Mesenchymal stem cell (in vitro differentiated cells and primary cell): ENCODE data around the gene GADD45B.

Source experiments
- DNase-seq: peaks from one replicate; pipeline ENCODE4 v3.0.0-alpha.2; 2013
- H2AFZ ChIP-seq: one replicate; pipeline ENCODE4 v1.6.1; 2013; ENCODE audit warnings: low read depth, mild to moderate bottlenecking, control low read depth, inconsistent platforms, low read length, moderate library complexity
- H2AK5ac ChIP-seq: 2 replicates; pipeline ENCODE4 v1.6.1; 2013; ENCODE audit warnings: low read length, moderate library complexity, mild to moderate bottlenecking, inconsistent platforms; ENCODE audit not compliant: severe bottlenecking
- H2BK120ac ChIP-seq: one replicate; pipeline ENCODE4 v1.6.1; 2013; ENCODE audit warnings: low read depth, mild to moderate bottlenecking, inconsistent platforms, low read length, moderate library complexity
- H2BK12ac ChIP-seq, 2 experiments: one replicate each; pipeline ENCODE4 v1.6.1; 2013; ENCODE audit warnings: inconsistent platforms in 2 of 2, low read length in 2 of 2, mild to moderate bottlenecking in 2 of 2, moderate library complexity in 2 of 2, control low read depth in 1 of 2
- H2BK15ac ChIP-seq: one replicate; pipeline ENCODE4 v1.6.1; 2013; ENCODE audit warnings: mild to moderate bottlenecking, low read depth, inconsistent platforms; ENCODE audit not compliant: poor library complexity, severe bottlenecking
- H2BK5ac ChIP-seq: 2 replicates; pipeline ENCODE4 v1.6.1; 2013; ENCODE audit warnings: low read depth, mild to moderate bottlenecking, low read length, control low read depth, inconsistent platforms; ENCODE audit not compliant: poor library complexity, severe bottlenecking
- H3K14ac ChIP-seq, 2 experiments: one replicate each; pipeline ENCODE4 v1.6.1; 2013; ENCODE audit warnings: inconsistent platforms in 2 of 2, low read length in 2 of 2, control low read depth in 1 of 2, mild to moderate bottlenecking in 1 of 2, moderate library complexity in 1 of 2
- H3K18ac ChIP-seq, 2 experiments: one replicate each; pipeline ENCODE4 v1.6.1; 2013; ENCODE audit warnings: inconsistent platforms in 2 of 2, low read length in 2 of 2, control low read depth in 1 of 2, low read depth in 1 of 2, mild to moderate bottlenecking in 1 of 2
- H3K23ac ChIP-seq, 2 experiments: one replicate each; pipeline ENCODE4 v1.6.1; 2013; ENCODE audit warnings: inconsistent platforms in 2 of 2, low read length in 2 of 2, mild to moderate bottlenecking in 2 of 2, moderate library complexity in 2 of 2, control low read depth in 1 of 2
- H3K27ac ChIP-seq: 2 replicates; pipeline ENCODE4 v1.5.1; 2013; ENCODE audit warnings: mild to moderate bottlenecking, moderate library complexity, low read length, control low read depth, inconsistent platforms; ENCODE audit not compliant: poor library complexity, severe bottlenecking
- H3K27me3 ChIP-seq, 2 experiments: 2 replicates each; pipeline versions ENCODE4 v1.6.1 to v1.7.0; 2013; ENCODE audit warnings: low read length in 2 of 2, mild to moderate bottlenecking in 2 of 2, moderate library complexity in 2 of 2, control low read depth in 1 of 2, inconsistent platforms in 1 of 2; ENCODE audit not compliant: control insufficient read depth in 1 of 2, insufficient read depth in 1 of 2
- H3K36me3 ChIP-seq, 2 experiments: 2 replicates each; pipeline versions ENCODE4 v1.6.1 to v1.7.0; 2013; ENCODE audit warnings: low read length in 2 of 2, control low read depth in 1 of 2, inconsistent platforms in 1 of 2, low read depth in 1 of 2, mild to moderate bottlenecking in 1 of 2; ENCODE audit not compliant: insufficient read depth in 2 of 2, control insufficient read depth in 1 of 2
- H3K4ac ChIP-seq, 2 experiments: one replicate each; pipeline ENCODE4 v1.6.1; 2013; ENCODE audit warnings: inconsistent platforms in 2 of 2, low read length in 2 of 2, mild to moderate bottlenecking in 2 of 2, moderate library complexity in 2 of 2, control low read depth in 1 of 2, low read depth in 1 of 2
- H3K4me1 ChIP-seq: 2 replicates; pipeline ENCODE4 v1.6.1; 2013; ENCODE audit warnings: low read depth, low read length, control low read depth; ENCODE audit not compliant: control insufficient read depth, insufficient read depth
- H3K4me2 ChIP-seq: 2 replicates; pipeline ENCODE4 v1.6.1; 2013; ENCODE audit warnings: low read length, mild to moderate bottlenecking, inconsistent platforms; ENCODE audit not compliant: poor library complexity, severe bottlenecking
- H3K4me3 ChIP-seq, 2 experiments: 2 replicates each; pipeline versions ENCODE4 v1.5.1 to v1.7.0; 2013; ENCODE audit warnings: low read length in 2 of 2, mild to moderate bottlenecking in 2 of 2, control low read depth in 1 of 2, low read depth in 1 of 2; ENCODE audit not compliant: insufficient read depth in 1 of 2
- H3K79me1 ChIP-seq: replicated peaks from 2 replicates; pipeline ENCODE4 v1.6.1; 2013; ENCODE audit warnings: mild to moderate bottlenecking, control low read depth, low read length, inconsistent platforms; ENCODE audit not compliant: poor library complexity, severe bottlenecking
- H3K9ac ChIP-seq: 2 replicates; pipeline ENCODE4 v1.7.0; 2013; ENCODE audit warnings: mild to moderate bottlenecking, low read length, moderate library complexity
- H3K9me3 ChIP-seq: 2 replicates; pipeline ENCODE4 v1.7.0; 2013; ENCODE audit warnings: mild to moderate bottlenecking, low read length; ENCODE audit not compliant: control insufficient read depth
- H4K8ac ChIP-seq: one replicate; pipeline ENCODE4 v1.6.1; 2013; ENCODE audit warnings: inconsistent platforms, mild to moderate bottlenecking, low read length, moderate library complexity
- H4K91ac ChIP-seq: one replicate; pipeline ENCODE4 v1.6.1; 2013; ENCODE audit warnings: mild to moderate bottlenecking, low read length, inconsistent platforms
- WGBS: methylation state at CpG from one replicate; pipeline ENCODE4 v1.1.7; 2013; ENCODE audit warnings: mixed read lengths; 5-methylcytosine and 5-hydroxymethylcytosine counted together

GADD45B gene

DNA sequence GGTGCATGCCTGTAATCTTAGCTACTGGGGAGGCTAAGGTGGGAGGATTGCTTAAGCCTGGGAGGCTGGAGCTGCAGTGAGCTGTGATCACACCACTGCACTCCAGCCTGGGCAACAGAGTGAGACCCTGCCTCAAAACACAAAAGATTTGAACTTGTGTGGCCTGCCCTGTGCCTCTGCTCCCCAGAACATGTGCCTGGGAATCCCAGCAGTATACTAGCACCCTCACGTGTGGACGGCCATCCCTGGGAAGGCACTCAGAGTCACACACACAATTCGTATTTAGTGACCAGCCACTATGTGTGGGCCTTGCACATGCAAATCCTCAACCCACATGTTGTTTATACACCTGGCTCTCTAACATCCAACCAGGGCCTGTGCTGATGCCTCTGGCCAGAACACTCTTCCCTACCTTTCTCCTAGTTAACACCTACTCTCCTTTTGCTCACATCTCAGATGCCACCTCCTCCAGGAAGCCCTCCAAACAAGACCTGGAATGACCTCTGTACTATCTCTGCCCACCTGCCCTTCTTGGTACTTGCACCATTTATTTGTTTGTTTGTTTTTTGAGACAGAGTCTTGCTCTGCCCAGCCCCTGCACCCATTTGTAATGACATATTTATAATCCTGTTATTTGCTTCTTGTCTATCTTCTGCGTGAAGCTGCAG, 7.7 kb downstream of the GADD45B start:
- Histone ChIP-seq H3K14ac (no peak overlapping the region), H2AK5ac (no peak overlapping the region), H4K91ac (no peak overlapping the region), H2BK15ac (no peak overlapping the region), H3K36me3 (peaks cover 0 to under 1% of the 10 kb centered on the region in 2 experiments), H3K4me1 (peaks cover 11% of the 10 kb centered on the region), H4K8ac (no peak overlapping the region), H3K18ac (no peak overlapping the region), H2BK12ac (no peak overlapping the region), H3K23ac (no peak overlapping the region), H3K9ac (no peak overlapping the region), H2BK120ac (no peak overlapping the region), H3K4me2 (no peak overlapping the region), H3K9me3 (peaks cover 4% of the 10 kb centered on the region), H3K4ac (no peak overlapping the region), H2AFZ (no peak overlapping the region), H3K27ac (no peak overlapping the region), H3K79me1 (no peaks in the 10 kb centered on the region), H2BK5ac (no peak overlapping the region), H3K27me3 (peaks cover 0 to 6% of the 10 kb centered on the region in 2 experiments), H3K4me3 (no peak overlapping the region)
- no peak for DNase-seq
- WGBS, result 95% methylated on average over 4 of the region's 4 CpGs

DNA sequence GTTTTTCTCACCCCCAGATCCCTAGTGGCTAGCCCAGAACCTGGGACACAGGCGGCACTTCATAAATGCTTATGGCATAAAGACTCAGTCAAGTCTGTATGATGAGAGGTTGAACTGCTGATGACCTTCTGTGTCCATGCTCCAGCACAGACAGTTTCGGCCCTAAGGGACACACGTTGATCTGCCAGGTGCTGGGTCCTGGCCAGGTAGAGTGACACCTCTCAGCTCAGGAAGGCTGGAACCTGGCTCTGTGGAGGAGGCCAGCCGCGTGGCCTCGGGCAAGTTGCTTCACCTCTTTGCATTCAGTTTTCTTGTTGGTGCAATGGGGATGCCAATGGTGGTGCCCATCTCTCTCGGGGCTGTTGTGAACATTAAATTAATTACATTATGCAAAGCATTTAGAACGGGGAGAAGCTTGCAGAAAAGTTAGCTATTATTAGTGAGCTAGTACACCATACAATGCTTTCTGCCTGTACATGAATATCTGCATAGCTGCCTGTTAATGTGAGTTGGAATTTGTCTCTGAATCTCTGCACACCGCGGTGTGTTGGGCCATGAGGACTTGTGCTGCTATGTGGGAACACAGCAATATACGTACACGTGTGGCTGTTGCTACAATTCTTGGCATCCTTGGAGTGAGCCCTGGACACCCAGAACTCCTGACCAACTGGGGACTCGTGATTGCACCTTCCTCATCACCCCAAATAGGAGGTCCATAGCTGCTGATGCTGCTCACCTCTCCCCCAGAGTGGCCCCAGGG, 8.4 kb downstream of the GADD45B start:
- no peak for DNase-seq
- Histone ChIP-seq H3K18ac (no peak overlapping the region), H2BK12ac (no peak overlapping the region), H3K79me1 (no peaks in the 10 kb centered on the region), H3K36me3 (no peaks in the 10 kb centered on the region), H3K4me2 (no peak overlapping the region), H3K14ac (no peak overlapping the region), H4K91ac (no peak overlapping the region), H3K4me3 (no peak overlapping the region), H3K23ac (no peak overlapping the region), H2BK5ac (no peak overlapping the region), H3K9me3 (peaks cover 4% of the 10 kb centered on the region), H3K27ac (no peak overlapping the region), H3K4ac (no peak overlapping the region), H3K9ac (no peak overlapping the region), H4K8ac (no peak overlapping the region), H2AK5ac (no peak overlapping the region), H3K27me3 (peaks cover 0 to 9% of the 10 kb centered on the region in 2 experiments), H2BK15ac (no peak overlapping the region), H3K4me1 (peaks cover 9% of the 10 kb centered on the region), H2BK120ac (no peak overlapping the region), H2AFZ (no peak overlapping the region)
- 93% methylated on average over 12 of the region's 13 CpGs for WGBS

DNA sequence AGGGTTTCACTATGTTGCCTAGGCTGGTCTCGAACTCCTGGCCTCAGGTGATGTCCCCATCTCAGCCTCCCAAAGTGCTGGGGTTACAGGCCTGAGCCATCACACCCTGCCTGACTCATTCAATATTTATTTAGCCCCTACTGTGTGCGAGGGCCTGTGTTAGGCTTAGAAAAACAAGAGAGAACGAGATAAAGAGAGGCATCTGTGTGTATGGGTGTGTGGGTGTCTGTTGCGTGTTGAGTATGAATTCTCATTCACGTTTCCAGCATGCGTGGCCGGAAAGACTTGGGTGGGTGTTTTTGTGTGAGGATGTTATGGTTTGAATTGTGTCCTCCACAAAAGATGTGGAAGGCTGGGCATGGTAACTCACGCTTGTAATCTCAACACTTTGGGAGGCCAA, 9.5 kb downstream of the GADD45B start:
- no peak overlapping the region for H3K27ac ChIP-seq
- no peak overlapping the region for H2BK5ac ChIP-seq
- H3K79me1 ChIP-seq, result no peaks in the 10 kb centered on the region
- no peak overlapping the region for H2AFZ ChIP-seq
- H2BK12ac ChIP-seq, result no peak overlapping the region
- H3K18ac ChIP-seq, result no peak overlapping the region
- no peak overlapping the region for H3K4me2 ChIP-seq
- peaks cover 11% of the 10 kb centered on the region for H3K4me1 ChIP-seq
- no peak overlapping the region for H4K8ac ChIP-seq
- 89% methylated on average over 8 of the region's 8 CpGs for WGBS
- peaks cover 4% of the 10 kb centered on the region for H3K9me3 ChIP-seq
- no peak overlapping the region for H3K4ac ChIP-seq
- H3K23ac ChIP-seq, result no peak overlapping the region
- peak overlapping the region; percentile 45 for H4K91ac ChIP-seq
- no peak overlapping the region for H3K9ac ChIP-seq
- no peaks in the 10 kb centered on the region for H3K36me3 ChIP-seq
- no peak overlapping the region for H2BK15ac ChIP-seq
- H3K27me3 ChIP-seq, result peaks cover 0 to 15% of the 10 kb centered on the region in 2 experiments
- no peak for DNase-seq
- no peak overlapping the region for H2BK120ac ChIP-seq
- H3K14ac ChIP-seq, result no peak overlapping the region
- H3K4me3 ChIP-seq, result no peak overlapping the region
- no peak overlapping the region for H2AK5ac ChIP-seq

DNA sequence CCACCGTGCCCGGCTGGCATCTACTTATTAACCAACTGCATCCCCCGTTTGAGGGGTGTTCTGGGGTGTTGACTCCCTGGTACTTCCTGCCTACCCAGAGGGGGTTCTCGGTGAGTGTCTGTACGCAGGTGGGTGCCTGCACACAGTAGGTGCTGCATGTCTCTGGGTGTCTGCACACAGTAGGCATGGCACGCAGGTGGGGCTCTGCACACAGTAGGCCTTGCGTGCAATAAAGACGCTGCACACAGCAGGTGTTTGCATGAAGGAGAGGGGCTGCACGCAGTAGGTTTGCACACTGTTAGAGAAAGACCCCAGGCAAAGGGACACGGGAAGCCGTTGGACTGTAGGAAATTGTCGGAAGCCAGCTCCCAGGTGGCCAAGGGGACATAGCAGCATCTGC, 11.2 kb downstream of the GADD45B start:
- Histone ChIP-seq H2BK15ac (no peak overlapping the region), H2BK120ac (no peak overlapping the region), H2BK5ac (no peak overlapping the region), H4K91ac (peak overlapping the region; percentile 31), H3K14ac (no peak overlapping the region), H3K18ac (no peak overlapping the region), H3K9ac (no peak overlapping the region), H3K79me1 (no peaks in the 10 kb centered on the region), H3K4me2 (no peak overlapping the region), H2AK5ac (no peak overlapping the region), H3K36me3 (no peaks in the 10 kb centered on the region), H4K8ac (no peak overlapping the region), H3K9me3 (peaks cover 4% of the 10 kb centered on the region), H3K23ac (no peak overlapping the region), H3K4me1 (peaks cover 21% of the 10 kb centered on the region), H3K4ac (no peak overlapping the region), H3K4me3 (no peak overlapping the region), H2AFZ (no peak overlapping the region), H2BK12ac (no peak overlapping the region), H3K27ac (no peak overlapping the region), H3K27me3 (peaks cover 0 to 15% of the 10 kb centered on the region in 2 experiments)
- no peak for DNase-seq
- 94% methylated on average over 12 of the region's 12 CpGs for WGBS
